HG02885 (cell line): Measurements from ENCODE around the gene LRIT3.
"Not testable (repeated sequence)": the region's sequence is repeated elsewhere in the genome, so short reads cannot be mapped to it uniquely, and the experiment has no call there.

Experiments
- ATAC-seq: cut with Tn5 transposase; IDR thresholded peaks from one replicate; pipeline ENCODE4 v1.9.1; 2021; ENCODE audit warnings: mild to moderate bottlenecking; ENCODE audit not compliant: unreplicated experiment, poor library complexity

LRIT3 gene

DNA sequence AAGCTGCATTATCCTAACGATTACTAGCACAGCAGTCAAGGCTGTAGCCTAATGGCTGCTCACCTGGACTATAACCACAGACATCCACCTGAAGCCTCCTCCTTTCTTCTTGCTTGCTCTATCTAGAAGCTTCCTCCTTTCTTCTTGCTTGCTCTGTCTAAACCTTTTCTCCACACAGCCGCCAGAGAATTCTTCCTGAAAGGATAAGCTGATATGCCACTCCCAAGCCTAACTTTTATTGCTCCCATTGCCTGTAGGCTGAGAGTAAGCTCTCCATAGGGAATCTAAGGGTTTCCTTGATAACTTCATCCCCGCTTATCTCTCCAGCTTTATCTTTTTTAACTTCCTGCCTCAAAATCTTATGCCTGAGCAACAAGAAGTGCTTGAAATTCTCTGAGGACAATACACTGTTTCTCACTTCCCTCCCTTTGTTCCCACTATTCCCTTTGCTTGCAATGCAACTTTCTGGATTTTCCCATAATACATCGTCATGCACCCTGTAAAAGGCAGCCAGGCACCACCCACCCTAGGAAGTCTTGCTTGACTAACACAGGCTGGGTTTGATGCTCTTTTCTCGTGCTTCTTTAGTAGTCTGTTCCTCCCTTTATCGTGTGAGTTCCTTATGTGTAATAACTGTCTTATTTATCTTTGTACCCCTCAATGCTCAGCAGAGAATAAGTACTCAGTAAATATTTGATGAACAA, 1.4 kb upstream of the LRIT3 start:
- no peak for ATAC-seq

- no peak for ATAC-seq
These were observed 594 bp downstream of the LRIT3 start for GRCh38 chr4:109848501-109848900.

DNA sequence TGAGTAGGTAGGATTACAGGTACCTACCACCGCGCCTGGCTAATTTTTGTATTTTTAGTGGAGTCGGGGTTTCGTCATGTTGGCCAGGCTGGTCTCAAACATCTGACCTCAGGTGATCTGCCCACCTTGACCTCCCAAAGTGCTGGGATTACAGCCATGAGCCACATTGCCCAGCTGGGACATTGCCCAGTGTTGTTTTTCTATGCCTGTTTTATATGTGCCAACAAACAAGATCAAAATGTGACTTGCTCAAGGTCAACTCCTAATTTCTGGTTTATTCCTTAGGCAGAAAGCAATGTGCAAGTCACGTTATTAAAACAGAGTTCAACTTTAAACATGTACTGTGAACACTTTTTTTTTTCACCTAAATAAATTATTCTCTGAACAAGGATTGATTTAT, 2.7 kb downstream of the LRIT3 start:
- ATAC-seq, result no peak

DNA sequence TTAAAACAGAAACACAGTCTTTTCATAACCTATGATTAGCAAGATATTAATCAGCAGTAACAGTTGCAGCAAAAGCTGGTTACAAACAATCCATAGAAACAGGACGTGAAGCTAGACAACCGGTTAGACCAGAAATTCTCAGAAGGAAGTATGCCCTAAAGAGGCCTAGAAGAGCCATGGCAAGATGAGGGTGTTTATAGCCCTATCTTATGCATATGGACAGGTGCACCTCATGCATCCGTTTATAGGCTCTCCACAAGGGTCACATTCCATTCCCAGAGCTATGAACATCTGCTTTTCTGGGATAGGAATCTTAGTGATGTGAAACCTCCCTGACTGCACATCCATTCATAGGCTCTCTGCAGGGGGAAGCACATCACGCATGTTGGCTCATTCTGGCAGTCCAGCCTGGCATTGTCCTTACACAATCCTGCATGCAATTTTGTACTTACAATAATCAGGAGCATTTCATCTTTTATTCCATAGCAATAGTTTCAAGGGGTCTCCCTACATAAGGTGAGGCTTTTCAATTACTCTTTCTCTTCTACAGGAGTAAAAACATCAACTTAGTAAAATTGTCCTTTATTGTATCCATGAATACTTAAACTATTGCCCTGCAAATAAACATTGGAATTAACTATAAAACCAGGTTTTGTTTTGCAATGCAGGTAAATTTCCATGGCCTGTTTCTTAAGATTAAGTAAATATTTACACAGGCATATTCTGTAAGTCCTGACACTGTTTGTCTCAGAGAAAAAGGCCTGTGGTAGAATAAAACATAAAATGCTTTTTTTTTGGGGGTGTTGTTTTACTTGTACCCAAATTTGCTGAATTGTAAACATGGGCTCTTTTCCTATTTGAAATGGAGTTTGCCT, 11.8 kb downstream of the LRIT3 start:
- ATAC-seq, result not testable (repeated sequence)

DNA sequence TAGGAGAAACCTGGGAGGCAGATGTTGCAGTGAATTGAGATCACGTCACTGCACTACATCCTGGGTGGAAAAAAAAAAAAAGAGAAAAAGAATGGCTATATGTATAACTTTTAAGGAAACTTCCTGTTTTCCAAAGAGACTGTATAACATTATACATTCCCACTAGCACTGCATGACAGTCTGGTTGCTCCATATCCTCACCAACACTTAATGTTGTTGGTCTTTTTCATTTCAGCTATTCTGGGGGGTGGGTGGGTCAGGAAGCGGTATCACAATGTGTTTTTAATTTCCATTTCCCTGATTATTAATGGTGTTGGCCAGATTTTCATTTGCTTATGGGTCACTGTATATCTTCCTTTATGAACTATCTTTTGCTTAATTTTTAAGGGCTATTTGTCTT, 13.4 kb downstream of the LRIT3 start:
- no peak for ATAC-seq

GRCh38 chr4:109861916-109862511, 14.1 kb downstream of the LRIT3 start:
- no peak for ATAC-seq

- ATAC-seq, result no peak
These were observed 16.2 kb downstream of the LRIT3 start for GRCh38 chr4:109864134-109864533.

- no peak for ATAC-seq
These were observed 22.2 kb downstream of the LRIT3 start for GRCh38 chr4:109870061-109870460.

DNA sequence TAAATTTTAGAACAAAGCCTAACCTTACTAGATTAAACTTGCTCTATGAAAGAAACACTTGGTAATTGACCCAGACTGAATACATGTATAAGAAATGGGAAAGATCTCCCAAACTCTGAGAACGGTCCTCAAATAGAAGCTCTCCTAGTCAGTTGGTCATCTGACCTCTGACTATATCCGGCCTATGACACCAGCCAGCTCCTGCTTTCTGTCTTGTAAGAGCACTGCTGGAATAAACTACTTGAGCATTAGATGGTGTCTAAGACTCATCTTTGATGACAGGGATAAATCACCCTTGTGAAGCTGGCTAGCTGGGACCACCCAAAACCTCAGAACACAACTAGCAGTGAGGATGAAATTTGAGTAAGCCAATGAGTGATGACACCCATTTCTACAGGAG, 24.2 kb downstream of the LRIT3 start:
- ATAC-seq, result no peak

GRCh38 chr4:109872950-109873656, 25.2 kb downstream of the LRIT3 start:
- ATAC-seq, result no peak

DNA sequence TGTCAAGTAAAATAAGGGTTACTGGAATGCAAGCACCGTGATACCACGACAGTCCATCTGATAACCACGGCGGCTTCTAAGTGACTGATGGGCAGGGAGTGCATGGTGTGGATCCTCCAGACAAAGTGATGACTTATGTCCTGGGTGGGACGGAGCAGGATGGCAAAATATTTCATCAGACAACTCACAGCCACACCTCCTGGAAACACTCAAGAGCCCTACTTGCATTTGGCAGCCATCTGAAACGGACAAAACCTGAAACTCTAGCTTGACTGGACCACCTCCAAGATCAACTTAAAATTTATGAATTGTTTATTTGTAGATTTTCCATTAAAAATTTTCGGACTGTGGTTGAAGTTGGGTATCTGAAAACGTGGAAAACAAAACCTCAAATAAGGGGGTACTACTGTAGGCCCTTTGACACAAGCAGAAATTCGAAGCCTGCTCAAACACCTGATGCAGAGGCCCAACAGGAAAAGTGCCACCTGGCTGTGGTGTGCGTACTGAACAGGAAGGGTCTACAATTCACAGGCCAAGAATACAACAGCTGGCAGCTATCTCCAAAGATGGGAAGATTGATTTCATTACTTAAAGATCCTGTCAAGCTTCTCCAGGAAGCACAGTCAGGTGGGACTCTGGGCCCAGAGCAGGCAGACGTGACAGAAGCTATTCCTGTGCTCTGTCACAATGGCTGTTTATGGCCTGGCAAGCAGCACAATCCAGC, 26.0 kb downstream of the LRIT3 start:
- ATAC-seq, result no peak

GRCh38 chr4:109875106-109875505, 27.2 kb downstream of the LRIT3 start:
- ATAC-seq, result no peak

- not testable (repeated sequence) for ATAC-seq
These were observed 27.6 kb downstream of the LRIT3 start for GRCh38 chr4:109875553-109875952.

GRCh38 chr4:109876634-109877265, 28.8 kb downstream of the LRIT3 start:
- ATAC-seq, result no peak

DNA sequence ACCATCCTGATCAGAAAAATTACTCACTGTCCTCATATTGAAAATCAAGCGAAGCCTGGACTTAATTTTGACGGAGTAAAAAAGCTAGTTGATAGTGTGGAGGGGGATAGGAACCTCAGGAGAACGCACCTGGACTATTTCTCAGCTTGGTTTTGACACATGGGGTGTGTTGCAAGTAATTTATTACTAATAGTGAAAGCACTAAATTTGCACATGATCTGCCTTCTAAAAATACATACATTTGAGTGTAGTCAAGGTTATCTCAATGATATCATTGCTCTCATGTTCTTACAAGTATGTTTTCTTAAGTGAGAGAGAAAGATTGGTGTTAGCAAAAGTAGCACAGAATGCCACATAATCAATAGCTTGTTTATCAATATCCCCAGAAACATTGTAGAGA, 29.5 kb downstream of the LRIT3 start:
- ATAC-seq, result peak; percentile 95

DNA sequence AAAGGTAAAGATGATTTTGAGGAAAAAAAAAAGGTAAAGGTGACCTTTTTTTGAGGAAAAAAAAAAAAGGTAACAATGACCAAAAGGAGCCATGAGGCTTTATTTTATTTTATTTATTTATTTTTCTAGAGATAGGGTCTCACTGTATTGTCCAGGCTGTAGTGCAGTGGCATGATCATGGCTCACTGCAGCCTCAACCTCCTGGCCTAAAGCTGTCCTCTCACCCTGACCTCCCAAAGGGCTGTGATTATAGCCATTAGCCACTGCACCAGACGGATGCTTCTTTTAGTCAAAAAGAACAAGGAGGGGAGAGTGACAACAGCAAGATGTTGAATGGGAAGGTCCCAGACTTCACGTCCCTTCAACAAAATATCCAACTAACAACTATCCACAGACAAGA, 30.4 kb downstream of the LRIT3 start:
- ATAC-seq, result no peak

GRCh38 chr4:109879081-109879480, 31.2 kb downstream of the LRIT3 start:
- ATAC-seq, result no peak

DNA sequence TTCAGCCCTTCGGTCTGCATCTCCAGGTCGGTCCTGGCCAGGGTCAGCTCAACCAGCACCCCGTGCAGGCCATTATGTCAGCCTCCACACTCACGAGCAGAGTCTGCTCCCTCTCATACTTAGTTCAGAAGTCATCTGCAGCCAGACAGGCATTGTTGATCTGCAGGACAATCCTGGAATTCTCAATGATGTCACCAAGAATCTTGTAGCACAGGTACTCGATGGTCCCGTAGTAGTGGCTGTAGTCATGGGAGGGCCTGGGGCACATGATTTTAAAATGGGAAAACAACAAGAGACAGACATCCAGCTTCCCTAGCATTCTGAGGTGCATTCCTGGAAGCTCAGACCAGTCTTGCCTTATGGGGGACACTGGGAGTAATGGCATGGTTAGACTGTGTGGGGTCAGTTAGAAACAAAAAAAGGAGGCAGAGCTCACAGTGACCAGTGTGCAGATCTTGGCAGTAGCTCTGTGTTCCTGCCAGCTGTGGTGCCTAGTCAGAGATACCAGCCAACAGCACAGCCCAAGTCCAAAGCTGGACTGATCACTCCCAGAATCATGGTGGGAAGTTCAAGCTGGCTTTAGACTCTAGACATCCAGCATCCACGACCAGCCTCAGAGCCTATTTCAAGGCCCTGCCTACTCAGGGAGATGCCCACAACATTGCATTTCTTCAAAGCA, 31.9 kb downstream of the LRIT3 start:
- no peak for ATAC-seq

- ATAC-seq, result no peak
These were observed 38.4 kb downstream of the LRIT3 start for GRCh38 chr4:109886303-109886702.
